ENCODE measurements around the gene ECSIT.

DNA sequence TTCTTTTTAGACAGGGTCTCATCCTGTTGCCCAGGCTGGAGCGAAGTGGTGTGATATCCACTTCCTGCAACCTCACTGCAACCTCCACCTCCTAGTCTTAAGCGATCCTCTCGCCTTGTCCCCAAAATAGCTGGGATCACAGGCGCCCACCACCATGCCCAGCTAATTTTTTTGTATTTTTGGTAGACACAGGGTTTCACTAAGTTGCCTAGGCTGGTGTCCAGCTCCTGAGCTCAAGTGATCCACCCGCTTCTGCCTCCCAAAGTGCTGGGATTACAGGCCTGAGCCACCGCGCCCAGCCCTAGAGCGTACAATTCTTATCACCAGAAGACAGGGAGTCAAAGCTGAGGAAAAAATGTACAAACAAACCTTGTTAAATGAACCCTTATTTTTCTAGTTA is 34.6 kb upstream of the ECSIT start:
- TF ChIP-seq, protein P1, sequence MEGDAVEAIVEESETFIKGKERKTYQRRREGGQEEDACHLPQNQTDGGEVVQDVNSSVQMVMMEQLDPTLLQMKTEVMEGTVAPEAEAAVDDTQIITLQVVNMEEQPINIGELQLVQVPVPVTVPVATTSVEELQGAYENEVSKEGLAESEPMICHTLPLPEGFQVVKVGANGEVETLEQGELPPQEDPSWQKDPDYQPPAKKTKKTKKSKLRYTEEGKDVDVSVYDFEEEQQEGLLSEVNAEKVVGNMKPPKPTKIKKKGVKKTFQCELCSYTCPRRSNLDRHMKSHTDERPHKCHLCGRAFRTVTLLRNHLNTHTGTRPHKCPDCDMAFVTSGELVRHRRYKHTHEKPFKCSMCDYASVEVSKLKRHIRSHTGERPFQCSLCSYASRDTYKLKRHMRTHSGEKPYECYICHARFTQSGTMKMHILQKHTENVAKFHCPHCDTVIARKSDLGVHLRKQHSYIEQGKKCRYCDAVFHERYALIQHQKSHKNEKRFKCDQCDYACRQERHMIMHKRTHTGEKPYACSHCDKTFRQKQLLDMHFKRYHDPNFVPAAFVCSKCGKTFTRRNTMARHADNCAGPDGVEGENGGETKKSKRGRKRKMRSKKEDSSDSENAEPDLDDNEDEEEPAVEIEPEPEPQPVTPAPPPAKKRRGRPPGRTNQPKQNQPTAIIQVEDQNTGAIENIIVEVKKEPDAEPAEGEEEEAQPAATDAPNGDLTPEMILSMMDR (IDR thresholded peaks at IDR 0.05) = no peak
- no peak for TF ChIP-seq SMAD4 (CRISPR knock-in tag; IDR thresholded peaks at IDR 0.05)
- no peak for TF ChIP-seq MXD4 (CRISPR knock-in tag; IDR thresholded peaks at IDR 0.05; ENCODE audit: borderline replicate concordance)
- TF ChIP-seq, protein P2, sequence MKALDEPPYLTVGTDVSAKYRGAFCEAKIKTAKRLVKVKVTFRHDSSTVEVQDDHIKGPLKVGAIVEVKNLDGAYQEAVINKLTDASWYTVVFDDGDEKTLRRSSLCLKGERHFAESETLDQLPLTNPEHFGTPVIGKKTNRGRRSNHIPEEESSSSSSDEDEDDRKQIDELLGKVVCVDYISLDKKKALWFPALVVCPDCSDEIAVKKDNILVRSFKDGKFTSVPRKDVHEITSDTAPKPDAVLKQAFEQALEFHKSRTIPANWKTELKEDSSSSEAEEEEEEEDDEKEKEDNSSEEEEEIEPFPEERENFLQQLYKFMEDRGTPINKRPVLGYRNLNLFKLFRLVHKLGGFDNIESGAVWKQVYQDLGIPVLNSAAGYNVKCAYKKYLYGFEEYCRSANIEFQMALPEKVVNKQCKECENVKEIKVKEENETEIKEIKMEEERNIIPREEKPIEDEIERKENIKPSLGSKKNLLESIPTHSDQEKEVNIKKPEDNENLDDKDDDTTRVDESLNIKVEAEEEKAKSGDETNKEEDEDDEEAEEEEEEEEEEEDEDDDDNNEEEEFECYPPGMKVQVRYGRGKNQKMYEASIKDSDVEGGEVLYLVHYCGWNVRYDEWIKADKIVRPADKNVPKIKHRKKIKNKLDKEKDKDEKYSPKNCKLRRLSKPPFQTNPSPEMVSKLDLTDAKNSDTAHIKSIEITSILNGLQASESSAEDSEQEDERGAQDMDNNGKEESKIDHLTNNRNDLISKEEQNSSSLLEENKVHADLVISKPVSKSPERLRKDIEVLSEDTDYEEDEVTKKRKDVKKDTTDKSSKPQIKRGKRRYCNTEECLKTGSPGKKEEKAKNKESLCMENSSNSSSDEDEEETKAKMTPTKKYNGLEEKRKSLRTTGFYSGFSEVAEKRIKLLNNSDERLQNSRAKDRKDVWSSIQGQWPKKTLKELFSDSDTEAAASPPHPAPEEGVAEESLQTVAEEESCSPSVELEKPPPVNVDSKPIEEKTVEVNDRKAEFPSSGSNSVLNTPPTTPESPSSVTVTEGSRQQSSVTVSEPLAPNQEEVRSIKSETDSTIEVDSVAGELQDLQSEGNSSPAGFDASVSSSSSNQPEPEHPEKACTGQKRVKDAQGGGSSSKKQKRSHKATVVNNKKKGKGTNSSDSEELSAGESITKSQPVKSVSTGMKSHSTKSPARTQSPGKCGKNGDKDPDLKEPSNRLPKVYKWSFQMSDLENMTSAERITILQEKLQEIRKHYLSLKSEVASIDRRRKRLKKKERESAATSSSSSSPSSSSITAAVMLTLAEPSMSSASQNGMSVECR (CRISPR knock-in tag; IDR thresholded peaks at IDR 0.05; ENCODE audit: borderline replicate concordance) = no peak
- no peak for TF ChIP-seq FOXP1 (CRISPR knock-in tag; IDR thresholded peaks at IDR 0.05; ENCODE audit: borderline replicate concordance)
- TF ChIP-seq, protein P3, sequence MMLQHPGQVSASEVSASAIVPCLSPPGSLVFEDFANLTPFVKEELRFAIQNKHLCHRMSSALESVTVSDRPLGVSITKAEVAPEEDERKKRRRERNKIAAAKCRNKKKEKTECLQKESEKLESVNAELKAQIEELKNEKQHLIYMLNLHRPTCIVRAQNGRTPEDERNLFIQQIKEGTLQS (CRISPR knock-in tag; conservative IDR thresholded peaks at IDR 0.05) = no peak
- TF ChIP-seq CBFB (CRISPR knock-in tag; IDR thresholded peaks at IDR 0.05; ENCODE audit: low read depth) = no peak
- TF ChIP-seq CREM (CRISPR knock-in tag; IDR thresholded peaks at IDR 0.05) = no peak
- TF ChIP-seq, protein P4, sequence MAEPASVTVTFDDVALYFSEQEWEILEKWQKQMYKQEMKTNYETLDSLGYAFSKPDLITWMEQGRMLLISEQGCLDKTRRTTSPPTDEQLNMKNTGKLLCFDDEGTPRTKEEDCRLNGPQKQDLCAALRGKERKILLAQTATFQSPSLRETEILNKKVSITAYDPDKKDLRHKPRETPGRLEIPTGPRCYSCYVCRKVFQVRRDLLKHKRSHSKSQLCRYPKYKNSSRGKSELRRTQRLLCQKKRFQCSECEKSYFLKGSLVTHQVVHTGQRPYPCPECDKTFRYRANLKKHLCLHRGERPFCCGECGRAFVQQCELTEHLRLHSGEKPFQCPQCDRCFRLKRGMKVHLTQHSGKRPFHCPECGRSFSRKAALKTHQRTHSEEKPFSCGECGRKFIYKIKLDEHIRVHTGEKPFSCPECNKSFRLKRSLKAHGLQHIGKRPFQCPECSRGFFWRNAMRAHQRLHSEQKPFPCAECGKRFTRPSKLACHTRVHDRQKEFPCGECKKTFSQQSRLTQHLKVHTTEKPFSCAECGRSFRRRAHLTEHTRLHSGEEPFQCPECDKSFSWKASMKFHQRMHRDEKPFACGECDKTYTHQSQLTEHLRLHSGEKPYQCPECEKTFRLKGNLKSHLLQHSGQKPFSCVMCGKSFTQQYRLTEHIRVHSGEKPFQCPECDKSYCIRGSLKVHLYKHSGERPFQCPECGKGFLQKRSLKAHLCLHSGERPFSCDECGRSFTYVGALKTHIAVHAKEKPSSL (CRISPR knock-in tag; conservative IDR thresholded peaks at IDR 0.05) = no peak
- TF ChIP-seq JAZF1 (CRISPR knock-in tag; IDR thresholded peaks at IDR 0.05) = no peak
- no peak for TF ChIP-seq SMAD3 (CRISPR knock-in tag; IDR thresholded peaks at IDR 0.05; ENCODE audit: borderline replicate concordance)
